Measurements from ENCODE around the gene SUGCT. TPM values are rescaled to one million over a fixed set of nuclear protein-coding genes. Genes with fewer than 3 reads are reported as not detected.
A peak's percentile ranks its signal among the peaks of the same experiment; 100 is the strongest.

SUGCT gene
- total RNA-seq (1 to 10 TPM; 3.5 to 5.3 TPM), polyA plus RNA-seq (ENCODE audit: insufficient read length in 2 of 2) (1 to 10 TPM; 2.4 to 3.1 TPM)
- long read RNA-seq, donor 1 = 0 reads
- long read RNA-seq, donor 2 = 0 reads
- long read RNA-seq, donor 3 = 0 reads
- long read RNA-seq, donor 4 = 0 reads

GRCh38 chr7:40134428-40135316 lies at the start of gene SUGCT, which contains the start of gene MPLKIP:
SUGCT (plus strand) TSS chr7:40135005.
MPLKIP (minus strand) TSS chr7:40134622; CDS start chr7:40134567, 55 bp downstream.
- H3K27ac ChIP-seq (ENCODE audit: low read depth, low read length) = peak within 1 kb of the TSS; percentile 99
- H3K9me3 ChIP-seq (ENCODE audit: control insufficient read depth, insufficient read depth, low read length) = no peaks in the 10 kb centered on the region
- H3K4me1 ChIP-seq (ENCODE audit: control insufficient read depth, insufficient read depth, low read length) = peaks cover 14% of the 10 kb centered on the region
- peaks cover 4% of the 10 kb centered on the region for H3K36me3 ChIP-seq (ENCODE audit: control insufficient read depth, insufficient read depth, low read length)
- WGBS (ENCODE audit: insufficient coverage) = under 1% methylated on average over 62 of the region's 75 CpGs
- peak within 1 kb of the TSS; percentile 83 for H3K4me3 ChIP-seq (ENCODE audit: low read depth, low read length)
- DNase-seq (ENCODE audit: low read depth in 4 of 6, low spot score in 6 of 6) = peak; percentile 79 to 97 (median 92)
- H3K27me3 ChIP-seq (ENCODE audit: control insufficient read depth, insufficient read depth, low read length) = no peaks in the 10 kb centered on the region

- H3K4me1 ChIP-seq (ENCODE audit: control insufficient read depth, insufficient read depth, low read length) = no peaks in the 10 kb centered on the region
- no CpG with 5 or more reads among the region's 2 CpGs for WGBS (ENCODE audit: insufficient coverage)
- H3K4me3 ChIP-seq (ENCODE audit: low read depth, low read length) = no peak overlapping the region
- no peak overlapping the region for H3K27ac ChIP-seq (ENCODE audit: low read depth, low read length)
- peaks cover 15% of the 10 kb centered on the region for H3K36me3 ChIP-seq (ENCODE audit: control insufficient read depth, insufficient read depth, low read length)
- H3K9me3 ChIP-seq (ENCODE audit: control insufficient read depth, insufficient read depth, low read length) = no peaks in the 10 kb centered on the region
- H3K27me3 ChIP-seq (ENCODE audit: control insufficient read depth, insufficient read depth, low read length) = no peaks in the 10 kb centered on the region
- DNase-seq (ENCODE audit: low read depth in 4 of 6, low spot score in 6 of 6) = no peak
Measured at GRCh38 chr7:40092182-40092581, 42.6 kb upstream of the SUGCT start.

GRCh38 chr7:40093631-40094350 lies 41.0 kb upstream of the SUGCT start:
- Histone ChIP-seq H3K36me3 (ENCODE audit: control insufficient read depth, insufficient read depth, low read length) (peaks cover 12% of the 10 kb centered on the region), H3K4me1 (ENCODE audit: control insufficient read depth, insufficient read depth, low read length) (no peaks in the 10 kb centered on the region), H3K27me3 (ENCODE audit: control insufficient read depth, insufficient read depth, low read length) (no peaks in the 10 kb centered on the region), H3K27ac (ENCODE audit: low read depth, low read length) (no peak overlapping the region), H3K4me3 (ENCODE audit: low read depth, low read length) (no peak overlapping the region), H3K9me3 (ENCODE audit: control insufficient read depth, insufficient read depth, low read length) (no peaks in the 10 kb centered on the region)
- 100% methylated on average over 7 of the region's 8 CpGs for WGBS (ENCODE audit: insufficient coverage)
- DNase-seq (ENCODE audit: low read depth in 4 of 6, low spot score in 6 of 6) = no peak

- no peak for DNase-seq (ENCODE audit: low read depth in 4 of 6, low spot score in 6 of 6)
- no CpG with 5 or more reads among the region's 1 CpG for WGBS (ENCODE audit: insufficient coverage)
- Histone ChIP-seq H3K36me3 (ENCODE audit: control insufficient read depth, insufficient read depth, low read length) (peaks cover 8% of the 10 kb centered on the region), H3K4me1 (ENCODE audit: control insufficient read depth, insufficient read depth, low read length) (no peaks in the 10 kb centered on the region), H3K4me3 (ENCODE audit: low read depth, low read length) (no peak overlapping the region), H3K27me3 (ENCODE audit: control insufficient read depth, insufficient read depth, low read length) (no peaks in the 10 kb centered on the region), H3K27ac (ENCODE audit: low read depth, low read length) (no peak overlapping the region), H3K9me3 (ENCODE audit: control insufficient read depth, insufficient read depth, low read length) (no peaks in the 10 kb centered on the region)
Measured at GRCh38 chr7:40095230-40095629, 39.6 kb upstream of the SUGCT start.

GRCh38 chr7:40095695-40096327 lies 39.0 kb upstream of the SUGCT start:
- H3K9me3 ChIP-seq (ENCODE audit: control insufficient read depth, insufficient read depth, low read length) = no peaks in the 10 kb centered on the region
- no CpG with 5 or more reads among the region's 1 CpG for WGBS (ENCODE audit: insufficient coverage)
- H3K36me3 ChIP-seq (ENCODE audit: control insufficient read depth, insufficient read depth, low read length) = peaks cover 4% of the 10 kb centered on the region
- DNase-seq (ENCODE audit: low read depth in 4 of 6, low spot score in 6 of 6) = no peak
- no peaks in the 10 kb centered on the region for H3K27me3 ChIP-seq (ENCODE audit: control insufficient read depth, insufficient read depth, low read length)
- no peak overlapping the region for H3K4me3 ChIP-seq (ENCODE audit: low read depth, low read length)
- no peak overlapping the region for H3K27ac ChIP-seq (ENCODE audit: low read depth, low read length)
- H3K4me1 ChIP-seq (ENCODE audit: control insufficient read depth, insufficient read depth, low read length) = no peaks in the 10 kb centered on the region

- H3K4me3 ChIP-seq (ENCODE audit: low read depth, low read length) = no peak overlapping the region
- no peaks in the 10 kb centered on the region for H3K4me1 ChIP-seq (ENCODE audit: control insufficient read depth, insufficient read depth, low read length)
- H3K27me3 ChIP-seq (ENCODE audit: control insufficient read depth, insufficient read depth, low read length) = no peaks in the 10 kb centered on the region
- peaks cover 4% of the 10 kb centered on the region for H3K36me3 ChIP-seq (ENCODE audit: control insufficient read depth, insufficient read depth, low read length)
- WGBS (ENCODE audit: insufficient coverage) = no CpG with 5 or more reads among the region's 2 CpGs
- DNase-seq (ENCODE audit: low read depth in 4 of 6, low spot score in 6 of 6) = peak in 1 of 6 donors; percentile 12
- no peak overlapping the region for H3K27ac ChIP-seq (ENCODE audit: low read depth, low read length)
- no peaks in the 10 kb centered on the region for H3K9me3 ChIP-seq (ENCODE audit: control insufficient read depth, insufficient read depth, low read length)
Measured at GRCh38 chr7:40097728-40098127, 37.1 kb upstream of the SUGCT start.

GRCh38 chr7:40098810-40099209 lies 36.0 kb upstream of the SUGCT start:
- DNase-seq (ENCODE audit: low read depth in 4 of 6, low spot score in 6 of 6) = no peak
- Histone ChIP-seq H3K4me3 (ENCODE audit: low read depth, low read length) (no peak overlapping the region), H3K27me3 (ENCODE audit: control insufficient read depth, insufficient read depth, low read length) (no peaks in the 10 kb centered on the region), H3K36me3 (ENCODE audit: control insufficient read depth, insufficient read depth, low read length) (peaks cover 4% of the 10 kb centered on the region), H3K4me1 (ENCODE audit: control insufficient read depth, insufficient read depth, low read length) (no peaks in the 10 kb centered on the region), H3K27ac (ENCODE audit: low read depth, low read length) (no peak overlapping the region), H3K9me3 (ENCODE audit: control insufficient read depth, insufficient read depth, low read length) (no peaks in the 10 kb centered on the region)

GRCh38 chr7:40099837-40100236 lies 35.0 kb upstream of the SUGCT start:
- H3K4me1 ChIP-seq (ENCODE audit: control insufficient read depth, insufficient read depth, low read length) = no peaks in the 10 kb centered on the region
- DNase-seq (ENCODE audit: low read depth in 4 of 6, low spot score in 6 of 6) = no peak
- no peak overlapping the region for H3K4me3 ChIP-seq (ENCODE audit: low read depth, low read length)
- H3K27ac ChIP-seq (ENCODE audit: low read depth, low read length) = no peak overlapping the region
- H3K9me3 ChIP-seq (ENCODE audit: control insufficient read depth, insufficient read depth, low read length) = no peaks in the 10 kb centered on the region
- no CpG with 5 or more reads among the region's 4 CpGs for WGBS (ENCODE audit: insufficient coverage)
- no peaks in the 10 kb centered on the region for H3K27me3 ChIP-seq (ENCODE audit: control insufficient read depth, insufficient read depth, low read length)
- H3K36me3 ChIP-seq (ENCODE audit: control insufficient read depth, insufficient read depth, low read length) = no peaks in the 10 kb centered on the region

GRCh38 chr7:40101201-40101600 lies 33.6 kb upstream of the SUGCT start:
- no peak overlapping the region for H3K4me3 ChIP-seq (ENCODE audit: low read depth, low read length)
- H3K27ac ChIP-seq (ENCODE audit: low read depth, low read length) = no peak overlapping the region
- no peaks in the 10 kb centered on the region for H3K4me1 ChIP-seq (ENCODE audit: control insufficient read depth, insufficient read depth, low read length)
- H3K27me3 ChIP-seq (ENCODE audit: control insufficient read depth, insufficient read depth, low read length) = no peaks in the 10 kb centered on the region
- no peaks in the 10 kb centered on the region for H3K9me3 ChIP-seq (ENCODE audit: control insufficient read depth, insufficient read depth, low read length)
- WGBS (ENCODE audit: insufficient coverage) = no CpG with 5 or more reads among the region's 3 CpGs
- no peak for DNase-seq (ENCODE audit: low read depth in 4 of 6, low spot score in 6 of 6)
- H3K36me3 ChIP-seq (ENCODE audit: control insufficient read depth, insufficient read depth, low read length) = no peaks in the 10 kb centered on the region

Data from spinal cord (tissue), 10 donors.